ENCODE results near the gene OR51B2. TPM values are rescaled to one million over a fixed set of nuclear protein-coding genes. Genes with fewer than 3 reads are reported as not detected.

The OR51B2 gene
- total RNA-seq, 1 experiment from 2014 or later, result 17.1 TPM

GRCh38 chr11:5286351-5286750 is 37.7 kb downstream of the OR51B2 start:
- BruUV-seq (replicated peaks), result no TSS peak
- no peak overlapping the region for H2AFZ ChIP-seq (ENCODE audit: low read depth, low read length, poor library complexity, severe bottlenecking)

GRCh38 chr11:5285703-5286340 is 38.3 kb downstream of the OR51B2 start:
- ChIA-PET POLR2A (no interaction called here), CTCF (no interaction called here), RAD21 (ENCODE audit: low non-redundant PET in 1 of 2, low total read pairs in 2 of 2, uncharacterized antibody in 2 of 2, unreplicated experiment in 2 of 2) (no interaction called here)
- DNase-seq (ENCODE audit: low read depth, low spot score) (no peak), ATAC-seq (no peak)
- intact Hi-C loops (cut with micrococcal nuclease), result no loop called here
- Histone ChIP-seq H3K36me3 (ENCODE audit: control insufficient read depth in 1 of 2, insufficient read depth in 2 of 2, low read length in 2 of 2) (no peaks in the 10 kb centered on the region), H3K9me3 (ENCODE audit: control insufficient read depth in 1 of 2, insufficient read depth in 1 of 2, low read depth in 1 of 2, low read length in 2 of 2) (no peaks in the 10 kb centered on the region), H3K4me3 (replicated peaks in 1 of 2; ENCODE audit: low read depth in 1 of 2, low read length in 2 of 2) (no peak overlapping the region), H3K4me2 (ENCODE audit: low read length) (no peak overlapping the region), H4K20me1 (ENCODE audit: insufficient read depth) (no peaks in the 10 kb centered on the region), H2AFZ (ENCODE audit: low read depth, low read length, poor library complexity, severe bottlenecking) (no peak overlapping the region), H3K27me3 (ENCODE audit: insufficient read depth, low read length) (no peaks in the 10 kb centered on the region), H3K4me1 (ENCODE audit: control insufficient read depth in 1 of 2, insufficient read depth in 2 of 2, low read length in 2 of 2) (peaks cover 11 to 20% of the 10 kb centered on the region in 2 experiments), H3K9me2 (ENCODE audit: insufficient read depth) (no peaks in the 10 kb centered on the region), H3K9ac (ENCODE audit: low read length) (no peak overlapping the region), H3K79me2 (ENCODE audit: insufficient read depth, low read length) (no peaks in the 10 kb centered on the region), H3K27ac (ENCODE audit: low read depth, low read length) (no peak overlapping the region)
- no peak for TF ChIP-seq POLR2A (IDR thresholded peaks at IDR 0.05; ENCODE audit: borderline replicate concordance, extremely low read depth, insufficient read depth, insufficient read length)
- no TSS peak for BruUV-seq (replicated peaks)

More at GRCh38 chr11:5286351-5286750, 37.7 kb downstream of the OR51B2 start:
- no peak for TF ChIP-seq TCF7L2 (IDR thresholded peaks at IDR 0.05; ENCODE audit: borderline replicate concordance, extremely low read depth, insufficient read depth, insufficient read length)
- no peak for TF ChIP-seq ZFX (IDR thresholded peaks at IDR 0.05)
- TF ChIP-seq SRF (IDR thresholded peaks at IDR 0.05; ENCODE audit: low read depth), result no peak
- TF ChIP-seq, protein P1, sequence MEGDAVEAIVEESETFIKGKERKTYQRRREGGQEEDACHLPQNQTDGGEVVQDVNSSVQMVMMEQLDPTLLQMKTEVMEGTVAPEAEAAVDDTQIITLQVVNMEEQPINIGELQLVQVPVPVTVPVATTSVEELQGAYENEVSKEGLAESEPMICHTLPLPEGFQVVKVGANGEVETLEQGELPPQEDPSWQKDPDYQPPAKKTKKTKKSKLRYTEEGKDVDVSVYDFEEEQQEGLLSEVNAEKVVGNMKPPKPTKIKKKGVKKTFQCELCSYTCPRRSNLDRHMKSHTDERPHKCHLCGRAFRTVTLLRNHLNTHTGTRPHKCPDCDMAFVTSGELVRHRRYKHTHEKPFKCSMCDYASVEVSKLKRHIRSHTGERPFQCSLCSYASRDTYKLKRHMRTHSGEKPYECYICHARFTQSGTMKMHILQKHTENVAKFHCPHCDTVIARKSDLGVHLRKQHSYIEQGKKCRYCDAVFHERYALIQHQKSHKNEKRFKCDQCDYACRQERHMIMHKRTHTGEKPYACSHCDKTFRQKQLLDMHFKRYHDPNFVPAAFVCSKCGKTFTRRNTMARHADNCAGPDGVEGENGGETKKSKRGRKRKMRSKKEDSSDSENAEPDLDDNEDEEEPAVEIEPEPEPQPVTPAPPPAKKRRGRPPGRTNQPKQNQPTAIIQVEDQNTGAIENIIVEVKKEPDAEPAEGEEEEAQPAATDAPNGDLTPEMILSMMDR (IDR thresholded peaks at IDR 0.05 in 2 of 3, conservative IDR thresholded peaks at IDR 0.05 in 1 of 3; ENCODE audit: borderline replicate concordance in 1 of 3, insufficient read depth in 1 of 3, low read depth in 2 of 3, low read length in 2 of 3), result no peak
- no peak overlapping the region for H3K27ac ChIP-seq (ENCODE audit: low read depth, low read length)
- intact Hi-C loops (cut with micrococcal nuclease), result no loop called here
- H3K9ac ChIP-seq (ENCODE audit: low read length), result no peak overlapping the region
- no peaks in the 10 kb centered on the region for H3K9me2 ChIP-seq (ENCODE audit: insufficient read depth)
- CTCF ChIA-PET, result no interaction called here
- POLR2A ChIA-PET, result no interaction called here
- no peak overlapping the region for H3K4me2 ChIP-seq (ENCODE audit: low read length)
- H3K4me3 ChIP-seq (replicated peaks in 1 of 2; ENCODE audit: low read depth in 1 of 2, low read length in 2 of 2), result no peak overlapping the region
- ATAC-seq, result no peak
- no peaks in the 10 kb centered on the region for H4K20me1 ChIP-seq (ENCODE audit: insufficient read depth)
- DNase-seq (ENCODE audit: low read depth, low spot score), result no peak
- H3K79me2 ChIP-seq (ENCODE audit: insufficient read depth, low read length), result no peaks in the 10 kb centered on the region
- no peaks in the 10 kb centered on the region for H3K36me3 ChIP-seq (ENCODE audit: control insufficient read depth in 1 of 2, insufficient read depth in 2 of 2, low read length in 2 of 2)
- peaks cover 6 to 15% of the 10 kb centered on the region in 2 experiments for H3K4me1 ChIP-seq (ENCODE audit: control insufficient read depth in 1 of 2, insufficient read depth in 2 of 2, low read length in 2 of 2)
- H3K27me3 ChIP-seq (ENCODE audit: insufficient read depth, low read length), result no peaks in the 10 kb centered on the region
- no peaks in the 10 kb centered on the region for H3K9me3 ChIP-seq (ENCODE audit: control insufficient read depth in 1 of 2, insufficient read depth in 1 of 2, low read depth in 1 of 2, low read length in 2 of 2)
- RAD21 ChIA-PET (ENCODE audit: low non-redundant PET in 1 of 2, low total read pairs in 2 of 2, uncharacterized antibody in 2 of 2, unreplicated experiment in 2 of 2), result no interaction called here

All from HCT116 (cell line).